ENCODE data around the gene XYLT1.
"Not testable (repeated sequence)": the region's sequence is repeated elsewhere in the genome, so short reads cannot be mapped to it uniquely, and the experiment has no call there.

XYLT1 gene

DNA sequence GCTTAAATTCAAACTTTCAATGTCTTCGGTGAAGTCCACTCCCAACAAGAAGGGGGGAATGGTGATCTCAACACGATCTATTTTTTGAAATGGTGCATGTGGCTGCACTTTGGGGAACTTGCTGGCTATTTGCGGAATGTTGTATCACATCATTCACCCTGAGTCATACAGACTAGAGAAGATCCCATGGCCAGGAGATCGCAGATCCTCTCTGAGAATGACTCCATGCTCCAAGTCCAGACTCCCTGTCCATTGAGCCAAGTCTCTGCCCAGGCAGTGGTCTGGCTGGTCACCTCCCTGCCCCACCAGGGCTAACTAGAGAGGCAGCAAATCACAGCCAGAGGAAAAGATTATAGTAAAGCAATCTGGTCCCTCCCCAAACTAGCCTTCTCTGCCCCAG is 120.6 kb downstream of the XYLT1 start:
- DNase-seq: no peak

DNA sequence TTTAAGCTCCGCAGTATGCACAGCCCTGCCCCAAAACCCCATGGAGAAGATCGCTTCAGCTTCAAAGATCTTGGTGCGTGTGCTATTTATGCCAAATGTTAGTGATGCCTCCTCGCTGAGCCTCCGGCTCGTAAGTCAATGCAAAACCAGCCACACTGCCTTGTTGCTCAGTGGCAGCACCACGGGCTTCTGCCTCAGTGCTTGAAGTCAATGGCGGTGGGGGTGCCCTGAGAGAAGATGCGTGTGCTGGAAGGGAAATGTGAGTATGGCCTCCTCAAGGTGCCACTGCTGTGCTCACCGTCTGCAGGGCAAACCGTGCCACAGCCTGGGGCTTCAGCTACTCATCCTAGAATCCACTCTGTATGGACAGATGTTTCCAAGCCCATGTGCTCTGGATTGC is 121.9 kb downstream of the XYLT1 start:
- no peak for DNase-seq

DNA sequence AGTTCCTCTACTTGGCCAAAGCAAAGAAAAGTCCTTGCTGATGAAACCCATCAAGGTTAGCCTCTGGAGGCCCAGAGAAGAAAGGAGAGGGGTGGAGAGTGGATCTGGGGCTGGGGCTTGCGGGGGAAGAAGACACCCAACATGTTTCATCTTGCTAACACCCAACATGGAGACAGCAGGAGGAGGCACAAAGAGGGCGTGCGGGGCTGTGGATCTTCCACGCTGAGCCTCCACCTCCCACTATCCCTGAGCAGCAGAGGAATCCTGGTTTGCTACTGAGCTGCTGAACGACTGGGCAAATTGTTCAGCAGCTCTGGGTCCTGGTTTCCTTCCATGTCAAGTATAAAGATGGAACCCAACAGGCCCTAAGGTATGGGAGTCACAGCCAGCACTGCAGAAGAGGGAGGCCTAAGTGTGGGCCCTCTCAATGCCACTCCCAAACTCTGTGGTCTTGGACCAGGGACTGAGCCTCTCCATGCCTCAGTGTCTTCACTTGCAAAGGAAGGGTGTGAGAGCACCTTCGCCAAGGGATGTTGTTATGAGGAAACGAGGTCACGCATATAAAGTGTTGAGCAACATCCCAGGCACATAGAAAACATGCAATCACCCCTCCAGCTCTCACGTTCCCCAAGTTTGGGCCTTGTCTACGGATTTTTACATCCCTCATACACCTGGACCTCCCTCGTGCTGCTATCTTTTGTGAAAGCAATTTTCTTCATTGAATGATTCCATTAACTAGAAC is 122.5 kb downstream of the XYLT1 start:
- DNase-seq: no peak

DNA sequence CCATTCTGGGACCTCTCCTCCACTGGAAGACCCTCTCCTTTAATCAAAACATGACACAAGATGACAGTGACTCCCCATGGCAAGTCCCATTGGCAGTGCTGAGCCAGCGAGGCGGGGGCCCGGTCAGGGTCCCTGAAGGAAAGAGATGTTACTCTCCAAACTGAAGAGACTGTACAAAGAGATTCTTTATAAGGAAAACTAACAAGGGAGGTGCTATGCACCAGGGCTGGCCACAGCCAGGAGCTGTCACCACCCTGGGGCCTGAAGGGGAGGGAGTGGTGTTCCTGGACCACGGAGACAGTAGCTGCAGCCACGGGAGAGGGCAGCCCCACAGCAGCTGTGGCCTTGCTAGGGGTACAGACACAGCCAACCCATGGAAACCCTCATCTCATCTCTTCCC is 123.1 kb downstream of the XYLT1 start:
- no peak for DNase-seq

DNA sequence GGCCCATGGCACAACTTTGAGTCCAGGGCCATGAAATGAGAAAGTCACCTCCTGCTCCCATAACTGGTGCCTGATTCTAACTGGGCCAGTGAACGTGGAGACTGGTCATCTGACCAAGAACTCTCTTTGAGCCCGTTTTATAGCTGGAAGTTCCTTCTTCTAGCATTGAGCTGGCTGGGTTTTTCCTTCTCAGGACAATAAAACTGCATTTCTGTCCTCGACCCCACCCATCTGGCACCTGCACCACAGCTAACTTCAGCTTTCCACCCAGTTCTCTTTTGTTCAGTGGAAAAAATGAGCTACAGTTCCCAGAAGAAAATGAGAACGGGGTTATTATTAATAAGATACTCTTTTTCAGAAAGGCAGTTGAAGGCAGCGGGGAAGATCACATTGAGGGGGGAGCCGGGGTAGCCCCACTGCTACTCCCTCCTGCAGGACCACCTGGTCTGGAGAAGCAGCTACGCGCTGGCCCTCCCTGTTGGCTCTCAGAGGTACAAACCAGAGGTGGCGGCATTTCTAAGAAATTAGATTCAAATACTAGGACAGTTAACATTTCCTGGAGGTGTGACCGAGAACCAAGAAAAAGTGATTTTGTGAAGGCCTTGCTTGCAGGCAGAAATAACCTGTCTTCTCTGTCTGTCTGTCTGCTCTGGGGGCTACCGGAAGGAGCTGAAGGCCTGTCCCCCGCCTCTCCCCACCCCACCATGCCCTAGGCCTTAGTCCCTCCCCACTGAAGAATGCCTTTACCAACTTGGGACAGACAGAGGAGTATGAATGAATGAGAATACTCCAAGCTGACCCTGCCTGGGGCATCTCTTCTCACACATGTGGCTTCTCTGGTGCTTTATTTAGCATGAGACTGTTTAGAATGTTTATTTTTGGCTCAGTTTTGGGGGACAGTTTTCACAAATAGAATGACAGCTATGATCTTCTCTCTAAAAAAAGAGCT is 123.9 kb downstream of the XYLT1 start:
- DNase-seq: no peak

DNA sequence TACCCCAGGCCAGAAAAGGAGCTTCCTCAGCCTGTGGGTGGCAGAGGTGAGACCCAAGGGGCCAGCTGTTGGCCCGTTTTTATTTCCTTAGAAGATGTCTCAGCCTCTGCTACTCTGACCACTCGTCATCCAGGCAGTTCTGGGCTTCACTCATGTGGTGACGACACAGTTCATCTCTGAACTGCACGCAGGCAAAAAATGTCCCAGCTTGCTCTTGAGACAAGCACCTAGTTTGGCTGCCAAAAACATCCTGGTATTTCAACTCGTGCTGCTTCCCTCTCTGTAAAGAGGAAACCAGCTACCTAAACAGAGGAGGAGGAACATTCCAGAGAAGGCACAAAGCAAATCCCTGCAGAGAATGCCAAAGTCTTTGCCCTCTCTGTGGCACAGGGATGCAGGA is 125.7 kb downstream of the XYLT1 start:
- DNase-seq: no peak

DNA sequence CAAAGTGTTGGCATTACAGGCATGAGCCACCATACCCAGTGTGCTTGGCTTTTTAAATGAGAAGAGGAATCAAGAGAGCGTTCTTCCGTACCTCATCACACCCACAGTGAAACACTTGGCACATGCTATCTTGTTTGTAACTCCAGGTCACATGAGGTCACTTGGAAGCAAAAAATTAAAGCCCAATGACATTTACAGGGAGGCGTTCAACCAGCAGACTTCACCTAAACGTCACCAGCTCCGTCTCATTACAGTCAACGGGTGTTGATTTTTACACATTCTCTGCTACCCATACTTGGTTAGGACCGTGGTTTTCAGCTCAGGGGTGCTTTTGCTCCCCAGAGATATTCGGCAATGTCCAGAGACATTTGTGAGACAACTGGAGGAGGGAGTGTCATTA is 127.0 kb downstream of the XYLT1 start:
- no peak for DNase-seq

DNA sequence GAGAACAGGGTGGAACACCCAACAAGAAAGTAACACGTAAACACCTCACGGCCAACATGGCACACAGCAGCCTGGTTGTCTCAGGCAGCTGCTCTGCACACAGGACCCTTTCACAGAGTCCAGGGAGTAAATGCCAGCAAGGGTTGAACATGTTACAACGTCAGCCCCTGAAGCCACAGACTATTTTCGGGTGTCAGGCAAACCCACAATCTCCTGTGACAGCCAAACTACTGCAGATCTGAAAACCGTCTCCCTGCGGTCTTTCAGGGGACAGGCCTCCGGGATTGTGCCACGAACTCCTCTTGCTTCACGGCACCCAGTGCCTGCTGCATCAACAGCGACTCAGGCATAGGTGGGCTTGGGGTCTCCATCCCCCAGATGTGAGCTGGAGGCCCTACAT is 127.7 kb downstream of the XYLT1 start:
- DNase-seq: no peak

DNA sequence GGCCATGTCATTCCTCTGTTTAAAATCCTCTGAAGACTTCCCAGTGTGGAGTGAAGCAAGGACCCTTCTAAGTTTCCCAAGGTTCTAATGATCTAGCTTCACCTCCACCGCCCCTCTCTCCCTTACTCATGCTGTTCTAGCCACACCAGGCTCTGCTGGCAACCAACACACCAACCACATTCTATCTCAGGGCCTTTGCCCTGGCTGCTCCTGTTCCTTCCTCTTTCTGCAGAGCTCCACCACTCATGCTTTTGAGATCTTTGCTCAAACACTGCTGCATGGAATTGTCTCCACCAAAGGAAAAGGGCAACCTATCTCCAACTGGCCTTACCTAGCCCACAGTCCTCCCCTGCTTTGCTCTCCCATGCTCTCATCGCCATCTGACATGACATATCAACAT is 128.7 kb downstream of the XYLT1 start:
- no peak for DNase-seq

DNA sequence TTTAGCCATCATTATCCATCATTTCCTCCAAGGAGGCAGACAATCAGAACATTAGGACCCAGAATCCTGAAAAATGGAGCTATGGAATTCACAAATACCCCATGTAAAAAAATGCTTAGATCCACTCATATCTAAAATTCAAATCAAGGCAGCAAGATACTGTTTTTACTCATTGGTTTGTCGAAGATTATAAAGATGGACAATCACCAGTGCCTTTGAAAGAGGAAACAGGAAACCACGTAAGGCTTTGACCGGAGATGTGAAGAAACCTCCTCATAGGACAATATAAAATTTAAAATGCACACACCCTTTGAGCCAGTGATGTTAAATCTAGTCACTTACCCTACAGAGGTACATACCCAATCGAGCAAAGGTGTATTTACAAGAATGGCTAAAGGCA is 130.0 kb downstream of the XYLT1 start:
- DNase-seq: no peak

DNA sequence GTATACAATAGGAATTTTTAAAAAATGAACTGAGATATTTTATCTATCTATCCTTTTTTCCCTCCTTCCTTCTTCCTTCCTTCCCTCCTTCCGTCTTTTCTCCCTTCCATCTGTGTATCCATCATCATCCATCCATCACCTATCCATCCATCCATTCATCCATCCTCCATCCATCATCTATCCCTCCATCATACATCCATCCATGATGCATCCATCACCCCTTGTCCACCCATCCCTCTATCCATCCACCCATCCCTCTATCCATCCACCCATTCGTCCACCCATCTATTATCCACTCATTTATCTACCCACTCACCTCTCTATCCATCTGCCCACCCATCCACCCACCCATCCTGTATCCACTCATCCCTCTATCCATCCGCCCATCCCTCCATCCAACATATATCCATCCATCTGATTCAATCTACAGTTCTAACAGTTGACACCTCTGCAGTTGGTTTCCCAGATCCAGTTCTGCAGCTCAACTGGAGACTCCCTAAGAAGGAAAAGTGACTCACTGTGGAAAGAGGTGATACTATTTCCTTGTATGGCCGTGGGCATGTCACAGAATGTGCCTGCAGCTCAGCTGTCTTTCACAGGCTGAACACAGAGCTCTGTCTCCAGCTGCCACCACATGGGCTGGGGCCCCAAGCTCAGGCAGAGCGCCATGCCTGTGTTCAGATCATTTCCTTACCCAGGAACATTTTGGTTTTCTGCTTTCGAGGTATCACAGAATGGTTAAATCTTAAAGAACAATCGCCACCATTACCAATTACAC is 130.8 kb downstream of the XYLT1 start:
- no peak for DNase-seq

DNA sequence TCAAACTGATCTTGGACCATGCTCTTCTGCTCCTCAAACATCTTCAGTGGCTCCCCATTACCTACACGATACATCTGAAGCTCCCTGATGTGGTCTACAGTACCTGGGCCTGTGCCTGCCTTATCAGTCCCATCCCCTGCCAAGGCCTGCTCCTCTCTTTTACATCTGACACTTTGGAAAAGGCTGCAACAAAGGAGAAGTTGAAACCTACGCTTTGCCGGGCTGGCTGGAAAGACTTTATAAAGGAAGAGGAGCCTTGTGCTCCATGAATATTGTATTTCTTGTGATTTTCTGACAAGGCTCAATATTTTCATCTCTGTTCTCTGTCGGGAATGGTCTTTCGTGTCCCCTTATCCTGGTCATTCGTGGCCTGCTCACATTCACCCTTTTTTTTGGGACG is 132.5 kb downstream of the XYLT1 start:
- DNase-seq: no peak

DNA sequence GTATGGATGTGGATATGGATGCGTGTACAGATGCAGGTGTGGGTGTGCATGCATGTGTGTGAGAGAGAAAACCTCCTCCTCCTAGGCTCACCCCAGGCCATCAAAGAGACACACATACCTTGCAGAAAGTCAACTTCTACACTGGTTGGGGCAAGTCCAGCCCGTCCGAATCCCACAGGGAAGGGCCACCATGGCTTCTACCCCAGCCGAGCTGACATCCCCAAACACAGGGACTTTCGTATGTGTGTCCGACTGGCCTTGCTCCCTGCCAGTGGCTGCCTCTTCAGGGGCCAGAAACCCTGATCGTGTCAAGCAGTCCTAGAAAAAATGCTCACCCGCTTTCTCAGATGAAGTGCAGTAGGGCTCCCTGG is 134.2 kb downstream of the XYLT1 start:
- no peak for DNase-seq

DNA sequence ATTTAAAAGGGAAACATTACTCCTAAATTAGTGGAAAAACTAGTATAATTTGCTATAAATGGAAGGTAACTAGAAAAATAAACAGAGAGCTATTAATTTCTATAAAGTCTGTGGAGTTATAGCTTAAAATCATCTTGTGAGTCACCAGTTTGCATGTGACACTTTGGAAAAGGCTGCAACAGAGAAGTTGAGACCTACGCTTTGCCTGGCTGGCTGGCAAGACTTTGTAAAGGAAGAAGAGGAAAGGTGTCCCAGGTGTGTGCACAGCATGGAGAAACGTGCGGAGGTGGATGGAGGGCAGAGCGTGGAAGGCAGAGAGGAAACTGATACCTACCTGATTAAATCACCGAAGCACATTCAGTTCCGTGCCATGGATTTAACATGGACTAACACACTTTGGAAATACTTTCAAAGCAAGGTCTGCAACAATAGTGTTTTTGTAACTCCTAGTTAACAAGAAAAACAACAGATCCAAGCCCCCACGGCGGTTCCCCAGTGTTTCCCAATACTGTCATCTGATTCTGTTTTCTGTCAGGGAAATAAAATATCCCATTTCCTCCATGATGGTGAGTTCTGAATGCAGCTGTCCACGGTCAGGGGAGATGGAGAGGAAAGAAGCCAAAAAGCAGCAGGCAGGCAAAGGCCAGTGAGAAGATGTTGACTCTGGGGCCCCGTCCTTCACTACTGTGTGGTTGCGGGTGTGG is 134.8 kb downstream of the XYLT1 start:
- no peak for DNase-seq

DNA sequence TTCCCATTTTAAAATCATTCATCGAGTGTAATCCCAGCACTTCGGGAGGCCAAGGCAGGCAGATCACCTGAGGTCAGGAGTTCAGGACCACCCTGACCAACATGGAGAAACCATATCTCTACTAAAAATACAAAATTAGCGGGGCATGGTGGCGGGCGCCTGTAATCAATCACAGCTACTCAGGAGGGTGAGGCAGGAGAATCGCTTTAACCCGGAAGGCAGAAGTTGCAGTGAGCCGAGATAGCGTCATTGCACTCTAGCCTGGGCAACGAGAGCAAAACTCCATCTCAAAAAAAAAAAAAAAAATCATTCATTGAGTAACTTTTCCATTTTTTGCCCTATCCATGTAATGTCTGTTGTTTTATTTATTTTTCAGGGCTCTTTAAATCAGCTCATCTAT is 135.4 kb downstream of the XYLT1 start:
- not testable (repeated sequence) for DNase-seq

DNA sequence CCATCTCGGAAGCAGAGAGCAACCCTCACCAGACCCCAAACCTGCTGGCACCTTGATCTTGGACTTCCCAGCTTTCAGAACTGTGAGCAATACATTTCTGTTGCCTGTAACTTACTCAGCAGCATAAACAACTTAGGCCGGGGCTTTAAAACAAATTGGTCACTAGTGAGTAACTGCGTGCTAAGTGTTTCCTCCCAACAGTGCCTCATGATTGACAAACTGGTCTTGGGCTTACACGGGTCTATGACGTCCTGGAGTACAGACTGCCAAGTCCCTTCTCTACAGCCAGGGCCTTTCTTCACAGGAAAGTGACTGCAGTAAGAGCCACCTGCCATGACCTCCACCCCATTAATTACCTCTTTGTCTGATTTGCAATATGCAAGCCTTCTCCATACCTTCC is 136.7 kb downstream of the XYLT1 start:
- no peak for DNase-seq

DNA sequence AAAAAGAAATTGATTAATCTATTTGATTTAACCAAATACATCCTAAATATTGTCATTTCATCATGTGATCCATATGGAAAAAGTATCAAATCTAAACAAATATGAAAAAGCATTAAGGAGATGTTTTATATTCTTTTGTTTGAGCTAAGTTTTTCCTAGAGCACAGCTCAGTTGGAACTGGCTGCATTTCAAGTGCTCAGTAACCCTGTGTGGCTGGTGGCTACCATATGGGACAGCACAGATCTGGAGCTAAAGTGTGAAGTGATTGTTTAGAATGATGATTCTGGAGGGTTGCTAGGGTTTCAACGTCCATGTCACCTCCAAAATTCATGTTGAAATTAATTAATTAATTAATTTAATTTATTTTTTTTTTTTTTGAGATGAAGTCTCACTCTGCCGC is 137.5 kb downstream of the XYLT1 start:
- DNase-seq: no peak

DNA sequence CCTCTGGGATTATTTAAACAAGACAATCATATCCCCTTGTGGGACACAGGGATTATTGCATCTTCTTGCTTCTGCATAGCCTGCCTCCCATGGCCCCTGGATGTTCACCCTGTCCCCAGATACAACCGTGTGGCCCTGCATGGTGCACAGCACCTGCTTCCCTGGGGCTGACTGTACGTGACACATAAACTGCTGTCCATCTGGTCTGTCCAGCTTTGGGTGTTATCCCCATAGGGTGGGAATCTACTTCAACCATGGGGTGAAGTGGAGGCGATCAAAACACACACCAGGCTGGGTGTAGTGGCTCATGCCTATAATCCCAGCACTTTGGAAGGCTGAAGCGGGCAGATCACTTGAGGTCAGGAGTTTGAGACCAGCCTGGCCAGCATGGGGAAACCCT is 138.8 kb downstream of the XYLT1 start:
- no peak for DNase-seq

DNA sequence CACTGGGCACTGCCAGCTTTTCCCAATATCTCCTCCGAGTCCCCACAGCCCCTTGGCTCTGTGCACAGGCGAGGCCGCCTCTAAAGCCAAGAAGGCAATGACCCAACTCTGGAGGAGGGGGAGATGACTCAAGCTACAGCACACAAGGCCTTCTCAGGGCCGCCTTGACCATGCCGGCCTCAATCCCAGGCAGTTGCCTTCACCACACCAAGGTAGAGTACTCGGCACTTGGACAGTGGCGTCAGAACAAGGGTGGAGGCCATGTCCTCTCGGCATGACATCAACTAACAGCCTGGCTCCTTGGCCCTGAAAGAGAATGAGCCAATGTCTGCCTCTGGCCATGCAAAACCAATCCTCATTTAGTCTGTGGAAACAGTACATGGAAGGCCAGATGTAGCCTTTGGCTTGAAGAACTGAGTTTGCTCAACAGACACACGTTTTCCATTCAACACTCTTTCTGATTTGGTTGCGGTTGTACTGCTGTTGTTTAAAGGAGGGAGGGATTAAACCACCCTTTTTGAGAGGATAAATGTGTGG is 139.6 kb downstream of the XYLT1 start:
- no peak for DNase-seq

DNA sequence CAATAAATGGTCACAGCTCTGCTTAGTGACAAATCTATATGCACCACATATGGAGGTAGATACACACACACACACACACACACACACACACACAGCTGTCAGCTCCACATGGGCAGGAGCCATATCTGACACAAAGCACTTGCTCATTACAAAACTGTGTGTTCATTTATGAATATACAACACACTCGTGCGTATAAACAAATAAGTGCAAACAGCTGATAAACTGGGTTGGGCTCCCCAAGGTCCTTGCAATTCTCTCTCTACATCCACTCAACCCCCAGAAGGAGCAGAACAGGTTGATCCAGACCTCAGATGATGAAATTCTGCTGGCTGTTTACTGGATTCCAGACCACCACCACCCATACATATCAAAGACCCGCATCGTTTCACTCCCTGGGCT is 140.7 kb downstream of the XYLT1 start:
- DNase-seq: no peak

DNA sequence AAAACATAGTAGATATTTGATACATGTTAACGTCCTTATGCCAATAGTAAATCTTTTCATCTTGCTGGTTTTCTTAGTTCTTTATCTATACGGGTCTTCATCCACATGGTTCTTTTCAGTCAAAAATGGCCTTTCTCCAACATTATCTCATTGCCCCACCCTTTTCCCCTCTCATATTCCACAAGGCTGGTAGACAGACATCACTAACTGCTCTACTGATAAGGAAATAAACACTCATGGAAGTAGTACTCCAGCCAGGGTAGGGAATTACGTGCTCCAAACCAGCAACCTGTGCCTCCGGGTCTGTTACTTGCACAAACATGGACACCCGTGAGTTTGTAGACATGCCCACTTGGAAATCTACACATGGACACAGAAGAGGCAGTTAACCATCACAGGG is 141.4 kb downstream of the XYLT1 start:
- DNase-seq: no peak

DNA sequence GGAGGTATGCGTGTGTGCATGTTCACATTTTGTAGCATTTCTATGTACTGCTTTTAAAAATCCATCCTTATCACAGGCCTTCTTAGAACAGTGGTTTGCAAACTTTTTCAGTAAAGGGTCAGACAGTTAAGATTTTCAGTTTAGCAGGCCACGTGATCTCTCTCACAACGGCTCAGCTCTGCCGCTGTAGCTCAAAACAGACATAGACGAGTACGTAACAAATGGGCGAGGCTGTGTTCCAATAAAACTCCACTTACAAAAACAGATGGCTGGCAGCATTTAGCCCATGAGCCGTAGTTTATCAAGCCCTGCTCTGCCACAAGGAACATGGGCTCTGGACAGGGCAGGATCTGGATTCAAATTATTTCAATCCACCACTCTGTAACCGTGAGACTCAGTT is 141.8 kb downstream of the XYLT1 start:
- no peak for DNase-seq
